Activated B cell treated with CpG ODN at 0.5 μM for 24 hours (primary cell): ENCODE measurements around the gene UBLCP1. TPM values are rescaled to one million over a fixed set of nuclear protein-coding genes. Genes with fewer than 3 reads are reported as not detected.

Experiments used
- ATAC-seq: fragments of 200-7000 bp; cut with Tn5 transposase; one replicate; pipeline ENCODE4 v1.10.0; 2021; ENCODE audit warnings: low read depth, mild to moderate bottlenecking, moderate library complexity
- CTCF ChIA-PET: fragments of 350-600 bp; sonication (Branson Sonifier 250); formaldehyde crosslinking; loops from one replicate; lab custom pipeline; 2021; ENCODE audit warnings: antibody characterized with exemption; lab: Charles Lee
- POLR2A ChIA-PET: fragments of 350-600 bp; sonication (Branson Sonifier 250); formaldehyde crosslinking; loops from one replicate; lab custom pipeline; 2021; ENCODE audit warnings: antibody characterized with exemption; lab: Charles Lee
- DNase-seq: peaks from one replicate; pipeline ENCODE4 v3.0.0; 2022
- H3K27ac Mint-ChIP-seq: one replicate; pipeline ENCODE4 v1.8.0; 2020; ENCODE audit warnings: mixed read lengths
- H3K27me3 Mint-ChIP-seq: one replicate; pipeline ENCODE4 v1.8.0; 2021; ENCODE audit warnings: mixed read lengths
- H3K36me3 Mint-ChIP-seq: one replicate; pipeline ENCODE4 v1.8.0; 2021; ENCODE audit warnings: low read depth, mixed read lengths
- H3K4me1 Mint-ChIP-seq: one replicate; pipeline ENCODE4 v1.8.0; 2021; ENCODE audit warnings: mixed read lengths
- H3K4me3 Mint-ChIP-seq: one replicate; pipeline ENCODE4 v1.8.0; 2020; ENCODE audit warnings: mild to moderate bottlenecking, mixed read lengths
- H3K9me3 Mint-ChIP-seq: one replicate; pipeline ENCODE4 v1.8.0; 2020; ENCODE audit warnings: mixed read lengths
- intact Hi-C: fragments of 100-400 bp; cut with micrococcal nuclease; formaldehyde crosslinking; loops from one replicate; pipeline ENCODE4 v1.15.1; 2024
- total RNA-seq: library from RNA; stranded (reverse); gene quantifications from 2 replicates; pipeline ENCODE4 v1.2.3, GENCODE V29; 2022
- TF ChIP-seq, protein P1 (sequence below): fragments of 200-600 bp; IDR thresholded peaks from one replicate; pipeline ENCODE4 v1.8.0; 2022; ENCODE audit warnings: antibody characterized with exemption, mild to moderate bottlenecking

Gene UBLCP1
- total RNA-seq, 1 donor from 2014 or later = 44.8 TPM

DNA sequence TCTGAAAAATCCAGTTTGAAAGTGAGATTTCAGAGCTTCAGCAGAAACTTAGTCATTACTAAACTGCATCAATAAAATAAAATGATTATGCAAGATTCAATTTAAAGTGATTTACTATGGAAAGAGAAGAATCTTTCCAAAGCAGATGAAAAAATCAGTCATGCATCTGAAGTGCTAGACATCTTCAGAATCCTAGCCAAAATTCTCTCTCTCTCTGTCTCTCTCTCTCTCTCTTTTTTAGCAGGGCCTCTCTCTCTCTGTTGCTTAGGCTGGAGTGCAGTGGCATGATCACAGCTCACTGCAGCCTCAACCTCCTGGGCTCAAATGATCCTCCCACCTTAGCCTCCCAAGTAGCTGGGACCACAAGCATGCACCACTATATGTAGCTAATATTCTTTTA is 18.2 kb upstream of the UBLCP1 start:
- H3K9me3 Mint-ChIP-seq = no peaks in the 10 kb centered on the region
- H3K36me3 Mint-ChIP-seq = no peaks in the 10 kb centered on the region
- no peak overlapping the region for H3K4me3 Mint-ChIP-seq
- CTCF ChIA-PET = interaction anchor here (0.7 kb wide), 1 partner anchor 176 kb away, joined by 3 read pairs; no protein-coding TSS in a partner anchor
- POLR2A ChIA-PET = no interaction called here
- peaks cover 5% of the 10 kb centered on the region for H3K27me3 Mint-ChIP-seq
- ATAC-seq (no peak), DNase-seq (no peak)
- TF ChIP-seq, protein P1, sequence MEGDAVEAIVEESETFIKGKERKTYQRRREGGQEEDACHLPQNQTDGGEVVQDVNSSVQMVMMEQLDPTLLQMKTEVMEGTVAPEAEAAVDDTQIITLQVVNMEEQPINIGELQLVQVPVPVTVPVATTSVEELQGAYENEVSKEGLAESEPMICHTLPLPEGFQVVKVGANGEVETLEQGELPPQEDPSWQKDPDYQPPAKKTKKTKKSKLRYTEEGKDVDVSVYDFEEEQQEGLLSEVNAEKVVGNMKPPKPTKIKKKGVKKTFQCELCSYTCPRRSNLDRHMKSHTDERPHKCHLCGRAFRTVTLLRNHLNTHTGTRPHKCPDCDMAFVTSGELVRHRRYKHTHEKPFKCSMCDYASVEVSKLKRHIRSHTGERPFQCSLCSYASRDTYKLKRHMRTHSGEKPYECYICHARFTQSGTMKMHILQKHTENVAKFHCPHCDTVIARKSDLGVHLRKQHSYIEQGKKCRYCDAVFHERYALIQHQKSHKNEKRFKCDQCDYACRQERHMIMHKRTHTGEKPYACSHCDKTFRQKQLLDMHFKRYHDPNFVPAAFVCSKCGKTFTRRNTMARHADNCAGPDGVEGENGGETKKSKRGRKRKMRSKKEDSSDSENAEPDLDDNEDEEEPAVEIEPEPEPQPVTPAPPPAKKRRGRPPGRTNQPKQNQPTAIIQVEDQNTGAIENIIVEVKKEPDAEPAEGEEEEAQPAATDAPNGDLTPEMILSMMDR = no peak
- intact Hi-C loops = no loop called here
- H3K4me1 Mint-ChIP-seq = peaks cover 20% of the 10 kb centered on the region
- H3K27ac Mint-ChIP-seq = no peak overlapping the region

DNA sequence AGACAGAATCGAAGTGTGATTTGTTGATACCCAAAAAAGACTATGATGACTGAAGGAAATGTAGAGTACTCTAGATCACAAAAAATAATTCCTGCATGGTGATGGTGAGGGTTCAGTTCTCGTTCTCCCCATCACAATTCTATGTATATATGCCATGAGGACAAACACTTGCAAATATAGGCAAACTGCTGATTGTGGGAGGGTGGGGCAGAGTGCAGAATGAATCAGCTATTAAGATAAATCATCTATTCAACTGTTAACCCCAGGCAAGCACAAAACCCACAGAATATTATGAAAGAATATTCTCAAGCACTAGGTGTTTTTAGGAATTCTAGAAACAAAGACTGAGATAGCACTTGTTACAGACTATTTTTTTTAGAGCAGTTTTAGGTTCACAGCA is 13.9 kb upstream of the UBLCP1 start:
- DNase-seq = no peak
- Mint-ChIP-seq H3K4me3 (no peak overlapping the region), H3K4me1 (no peaks in the 10 kb centered on the region), H3K27me3 (peaks cover 5% of the 10 kb centered on the region), H3K9me3 (no peaks in the 10 kb centered on the region), H3K36me3 (no peaks in the 10 kb centered on the region), H3K27ac (no peak overlapping the region)
- intact Hi-C loops = no loop called here
- ATAC-seq = no peak
- TF ChIP-seq, protein P1 = no peak
- POLR2A ChIA-PET = no interaction called here
- CTCF ChIA-PET = no interaction called here

DNA sequence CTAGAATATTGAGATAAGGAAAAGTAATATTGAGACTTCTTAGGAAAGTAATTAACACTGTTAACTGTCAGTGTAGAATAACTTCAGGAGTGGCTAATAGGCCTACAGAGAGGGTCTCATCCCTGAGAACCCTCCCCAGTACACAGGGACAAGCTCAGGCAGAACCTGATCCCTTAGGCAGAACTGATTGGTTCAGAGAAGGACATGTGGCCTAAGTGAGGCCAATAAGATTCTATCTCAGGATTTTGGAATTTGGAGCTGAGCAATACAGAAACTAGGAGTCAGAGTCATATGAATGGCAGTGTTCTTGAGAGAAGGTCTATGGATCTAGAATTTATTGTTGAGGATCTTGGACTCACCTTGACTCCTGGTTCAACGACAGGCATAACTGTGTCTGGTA is 10.9 kb upstream of the UBLCP1 start:
- ChIA-PET CTCF (no interaction called here), POLR2A (no interaction called here)
- no peak overlapping the region for H3K27ac Mint-ChIP-seq
- TF ChIP-seq, protein P1 = no peak
- peaks cover 16% of the 10 kb centered on the region for H3K27me3 Mint-ChIP-seq
- H3K36me3 Mint-ChIP-seq = no peaks in the 10 kb centered on the region
- no peaks in the 10 kb centered on the region for H3K4me1 Mint-ChIP-seq
- DNase-seq = no peak
- no peak overlapping the region for H3K4me3 Mint-ChIP-seq
- intact Hi-C loops = no loop called here
- no peak for ATAC-seq
- H3K9me3 Mint-ChIP-seq = peaks cover 2% of the 10 kb centered on the region

DNA sequence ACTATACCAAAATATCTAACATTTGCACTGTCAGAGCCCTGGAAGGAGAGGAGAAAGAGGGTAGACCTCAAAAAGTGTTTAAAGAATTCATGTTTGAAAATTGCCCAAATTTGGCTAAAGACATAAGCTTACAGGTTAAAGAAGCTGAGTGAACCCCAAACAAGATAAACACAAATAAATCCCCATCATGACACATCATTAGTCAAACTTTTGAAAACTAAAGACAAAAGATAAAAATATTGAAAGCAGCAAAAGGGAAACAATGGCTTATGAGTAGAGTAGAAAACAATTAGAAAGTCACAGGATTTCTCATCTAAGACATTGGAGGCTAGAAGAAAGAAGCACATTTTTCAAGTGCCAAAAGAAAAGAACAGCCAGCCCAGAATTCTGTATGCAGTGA is 6.1 kb upstream of the UBLCP1 start:
- H3K27ac Mint-ChIP-seq = no peak overlapping the region
- intact Hi-C loops = no loop called here
- TF ChIP-seq, protein P1 = no peak
- POLR2A ChIA-PET = no interaction called here
- ATAC-seq = no peak
- H3K27me3 Mint-ChIP-seq = peaks cover 14% of the 10 kb centered on the region
- H3K4me1 Mint-ChIP-seq = peaks cover 4% of the 10 kb centered on the region
- no peak for DNase-seq
- peaks cover 2% of the 10 kb centered on the region for H3K9me3 Mint-ChIP-seq
- CTCF ChIA-PET = no interaction called here
- no peak overlapping the region for H3K4me3 Mint-ChIP-seq
- no peaks in the 10 kb centered on the region for H3K36me3 Mint-ChIP-seq

DNA sequence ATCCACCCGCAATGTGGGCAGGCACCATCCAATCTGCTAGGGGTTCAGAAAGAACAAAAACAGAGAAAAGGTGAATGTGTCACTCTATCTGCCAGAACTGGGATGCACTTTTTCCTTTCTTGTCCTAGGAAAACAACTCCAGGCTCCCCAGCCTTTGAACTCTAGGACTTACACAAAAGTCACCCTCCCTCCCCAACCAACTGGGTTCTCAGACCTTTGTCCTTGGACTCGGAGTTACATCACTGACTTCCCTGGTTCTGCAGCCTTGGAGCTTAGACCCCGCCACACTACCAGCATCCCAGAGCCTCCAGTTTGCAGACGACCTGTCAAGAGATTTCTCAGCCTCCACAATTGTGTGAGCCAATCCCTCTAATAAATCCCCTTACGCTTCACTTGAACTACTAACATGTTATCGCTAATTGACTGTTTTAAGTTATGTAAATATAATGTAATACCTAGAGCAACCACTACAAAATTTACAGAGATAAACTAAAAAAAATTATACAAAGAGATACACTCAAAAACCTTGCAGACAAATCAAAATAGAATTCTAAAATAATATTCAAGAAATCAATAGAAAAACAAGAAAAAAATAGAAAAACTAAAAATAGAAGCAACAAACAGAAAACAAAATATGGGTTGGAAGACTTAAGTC is 5.3 kb upstream of the UBLCP1 start:
- CTCF ChIA-PET = no interaction called here
- H3K4me1 Mint-ChIP-seq = peaks cover 11% of the 10 kb centered on the region
- no peak overlapping the region for H3K4me3 Mint-ChIP-seq
- H3K27me3 Mint-ChIP-seq = peaks cover 14% of the 10 kb centered on the region
- POLR2A ChIA-PET = no interaction called here
- H3K36me3 Mint-ChIP-seq = peaks cover 2% of the 10 kb centered on the region
- H3K9me3 Mint-ChIP-seq = peaks cover 2% of the 10 kb centered on the region
- no peak overlapping the region for H3K27ac Mint-ChIP-seq
- TF ChIP-seq, protein P1 = no peak
- intact Hi-C loops = no loop called here
- ATAC-seq (no peak), DNase-seq (no peak)
